Stimulated activated CD8-positive, alpha-beta memory T cell treated with anti-CD3 and anti-CD28 coated beads, Interleukin-15, amount 100 ng/mL, for 24 hours (primary cell): ENCODE measurements around the gene SLC7A9.
"Not testable (repeated sequence)": the region's sequence is repeated elsewhere in the genome, so short reads cannot be mapped to it uniquely, and the experiment has no call there.

Experiments
- DNase-seq: peaks from one replicate; pipeline ENCODE4 v3.0.0-alpha.2; 2020; ENCODE audit warnings: low read depth

SLC7A9 gene

GRCh38 chr19:32864318-32865007 lies 5.1 kb downstream of the SLC7A9 start:
- DNase-seq: no peak

GRCh38 chr19:32863841-32864240 lies 5.7 kb downstream of the SLC7A9 start:
- no peak for DNase-seq

GRCh38 chr19:32863301-32863700 lies 6.3 kb downstream of the SLC7A9 start:
- no peak for DNase-seq

- no peak for DNase-seq
These were observed 6.8 kb downstream of the SLC7A9 start for GRCh38 chr19:32862741-32863140.

GRCh38 chr19:32862173-32862572 lies 7.4 kb downstream of the SLC7A9 start:
- DNase-seq: no peak

GRCh38 chr19:32861596-32861995 lies 8.0 kb downstream of the SLC7A9 start:
- no peak for DNase-seq

- no peak for DNase-seq
These were observed 10.0 kb downstream of the SLC7A9 start for GRCh38 chr19:32859591-32859990.

GRCh38 chr19:32858559-32858958 lies 11.0 kb downstream of the SLC7A9 start:
- no peak for DNase-seq

- no peak for DNase-seq
These were observed 11.4 kb downstream of the SLC7A9 start for GRCh38 chr19:32858155-32858554.

- no peak for DNase-seq
These were observed 12.0 kb downstream of the SLC7A9 start for GRCh38 chr19:32857584-32857983.

- DNase-seq: not testable (repeated sequence)
These were observed 12.7 kb downstream of the SLC7A9 start for GRCh38 chr19:32856818-32857217.

- no peak for DNase-seq
These were observed 17.4 kb downstream of the SLC7A9 start for GRCh38 chr19:32852216-32852615.

GRCh38 chr19:32848035-32848434 lies 21.5 kb downstream of the SLC7A9 start:
- not testable (repeated sequence) for DNase-seq

- DNase-seq: no peak
These were observed 25.8 kb downstream of the SLC7A9 start for GRCh38 chr19:32843716-32844245.

- DNase-seq: no peak
These were observed 27.5 kb downstream of the SLC7A9 start for GRCh38 chr19:32842061-32842460.

GRCh38 chr19:32837531-32837930 lies 32.0 kb downstream of the SLC7A9 start:
- no peak for DNase-seq

GRCh38 chr19:32833388-32833787 lies 36.2 kb downstream of the SLC7A9 start:
- not testable (repeated sequence) for DNase-seq

- not testable (repeated sequence) for DNase-seq
These were observed 36.7 kb downstream of the SLC7A9 start for GRCh38 chr19:32832825-32833224.

- not testable (repeated sequence) for DNase-seq
These were observed 37.5 kb downstream of the SLC7A9 start for GRCh38 chr19:32832094-32832493.

- no peak for DNase-seq
These were observed 38.0 kb downstream of the SLC7A9 start for GRCh38 chr19:32831611-32832010.

- no peak for DNase-seq
These were observed 39.1 kb downstream of the SLC7A9 start for GRCh38 chr19:32830231-32831014.

GRCh38 chr19:32829345-32829896 lies 40.1 kb downstream of the SLC7A9 start:
- no peak for DNase-seq
